ENCODE data around the gene ZNF470. TPM values are rescaled to one million over a fixed set of nuclear protein-coding genes. Genes with fewer than 3 reads are reported as not detected.
A peak's percentile ranks its signal among the peaks of the same experiment; 100 is the strongest.

The ZNF470 gene
- total and polyA plus RNA-seq, 5 donors from 2014 or later, result 0.84 to 3.4 (median 1.6) TPM

GRCh38 chr19:56594783-56595547 is 27.7 kb downstream of the ZNF470 start, which contains the start of gene ZNF71:
Gene ZNF71 (plus strand): TSS chr19:56595302. CDS start chr19:56601559, 6,257 bp downstream.
- Histone ChIP-seq H3K27ac (ENCODE audit: insufficient read depth, low read length, poor library complexity, severe bottlenecking) (peak within 1 kb of the TSS; percentile 42), H3K36me3 (ENCODE audit: control insufficient read depth, insufficient read depth, low read length) (peaks cover 16% of the 10 kb centered on the region)

DNA sequence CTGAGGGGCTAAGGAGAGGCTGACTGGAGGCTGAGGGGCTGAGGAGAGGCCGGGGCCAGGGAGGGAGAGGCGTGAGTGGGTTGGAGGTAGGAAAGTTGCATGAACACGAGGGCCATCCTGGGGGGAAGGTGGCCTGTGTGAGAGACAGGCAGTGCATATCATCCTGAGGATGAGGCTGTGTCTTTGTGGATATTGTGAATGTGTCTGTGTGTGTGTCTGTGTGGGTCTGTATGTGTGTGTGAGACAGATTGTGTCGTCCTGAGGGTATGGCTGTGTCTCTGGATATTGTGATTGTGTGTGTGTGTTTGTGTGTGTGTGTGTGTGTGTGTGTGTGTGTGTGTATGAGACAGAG is 28.3 kb downstream of the ZNF470 start:
- H3K9me3 Mint-ChIP-seq, result peaks cover 4 to 38% (median 22%) of the 10 kb centered on the region in 7 donors
- H3K27ac ChIP-seq (ENCODE audit: insufficient read depth, low read length, poor library complexity, severe bottlenecking), result no peak overlapping the region
- DNase-seq, result no peak

More at GRCh38 chr19:56594783-56595547, 27.7 kb downstream of the ZNF470 start, which contains the start of gene ZNF71:
- H3K9me3 Mint-ChIP-seq, result peaks cover 4 to 37% (median 21%) of the 10 kb centered on the region in 7 donors
- DNase-seq (peak; percentile 74 to 88 (median 79)), ATAC-seq (ENCODE audit: low read depth in 2 of 2) (peak; percentile 85 to 90)
- peak within 1 kb of the TSS; percentile 81 for H3K4me3 ChIP-seq (ENCODE audit: low read depth, low read length)
- H3K27ac Mint-ChIP-seq, result peak within 1 kb of the TSS; percentile 52 to 94 (median 88)
- peaks cover 14 to 25% of the 10 kb centered on the region in 2 experiments for H3K9me3 ChIP-seq (ENCODE audit: control insufficient read depth in 2 of 2, low read length in 2 of 2)
- peaks cover 20% of the 10 kb centered on the region for H3K36me3 Mint-ChIP-seq
- H3K4me3 Mint-ChIP-seq, result peak within 1 kb of the TSS; percentile 90 to 95 (median 92)
- H3K27me3 ChIP-seq (ENCODE audit: control insufficient read depth, insufficient read depth, low read length), result no peaks in the 10 kb centered on the region
- no peaks in the 10 kb centered on the region for H3K27me3 Mint-ChIP-seq
- no peaks in the 10 kb centered on the region for H3K4me1 ChIP-seq (ENCODE audit: control insufficient read depth, insufficient read depth, low read length, poor library complexity, severe bottlenecking)
- H3K4me1 Mint-ChIP-seq, result peaks cover 0 to 27% (median 10%) of the 10 kb centered on the region in 4 donors

GRCh38 chr19:56596676-56597075 is 29.4 kb downstream of the ZNF470 start:
- no peak for ATAC-seq (ENCODE audit: low read depth in 2 of 2)
- H3K9me3 Mint-ChIP-seq, result peaks cover 0 to 42% (median 26%) of the 10 kb centered on the region in 7 donors
- no peak for DNase-seq
- H3K4me1 Mint-ChIP-seq, result peaks cover 0 to 34% (median 11%) of the 10 kb centered on the region in 4 donors
- Histone ChIP-seq H3K36me3 (ENCODE audit: control insufficient read depth, insufficient read depth, low read length) (peaks cover 24% of the 10 kb centered on the region), H3K4me3 (ENCODE audit: low read depth, low read length) (no peak overlapping the region), H3K9me3 (ENCODE audit: control insufficient read depth in 2 of 2, low read length in 2 of 2) (peaks cover 16 to 34% of the 10 kb centered on the region in 2 experiments), H3K27me3 (ENCODE audit: control insufficient read depth, insufficient read depth, low read length) (no peaks in the 10 kb centered on the region), H3K27ac (ENCODE audit: insufficient read depth, low read length, poor library complexity, severe bottlenecking) (no peak overlapping the region), H3K4me1 (ENCODE audit: control insufficient read depth, insufficient read depth, low read length, poor library complexity, severe bottlenecking) (no peaks in the 10 kb centered on the region)
- H3K4me3 Mint-ChIP-seq, result peak overlapping the region; percentile 48 to 95 (median 72)
- peaks cover 32% of the 10 kb centered on the region for H3K36me3 Mint-ChIP-seq
- H3K27ac Mint-ChIP-seq, result no peak overlapping the region
- H3K27me3 Mint-ChIP-seq, result no peaks in the 10 kb centered on the region

More for the DNA sequence above, 28.3 kb downstream of the ZNF470 start:
- Histone ChIP-seq H3K4me1 (ENCODE audit: control insufficient read depth, insufficient read depth, low read length, poor library complexity, severe bottlenecking) (no peaks in the 10 kb centered on the region), H3K27me3 (ENCODE audit: control insufficient read depth, insufficient read depth, low read length) (no peaks in the 10 kb centered on the region), H3K9me3 (ENCODE audit: control insufficient read depth in 2 of 2, low read length in 2 of 2) (peaks cover 14 to 23% of the 10 kb centered on the region in 2 experiments), H3K4me3 (ENCODE audit: low read depth, low read length) (peak overlapping the region; percentile 81), H3K36me3 (ENCODE audit: control insufficient read depth, insufficient read depth, low read length) (peaks cover 16% of the 10 kb centered on the region)
- ATAC-seq (ENCODE audit: low read depth in 2 of 2), result peak; percentile 21 to 27
- H3K27me3 Mint-ChIP-seq, result no peaks in the 10 kb centered on the region
- H3K4me3 Mint-ChIP-seq, result peak overlapping the region; percentile 90 to 95 (median 92)
- peak overlapping the region; percentile 52 to 94 (median 88) for H3K27ac Mint-ChIP-seq
- H3K4me1 Mint-ChIP-seq, result peaks cover 0 to 29% (median 10%) of the 10 kb centered on the region in 4 donors
- peaks cover 22% of the 10 kb centered on the region for H3K36me3 Mint-ChIP-seq

- Mint-ChIP-seq H3K36me3 (peaks cover 42% of the 10 kb centered on the region), H3K27ac (no peak overlapping the region), H3K9me3 (peaks cover 0 to 46% (median 29%) of the 10 kb centered on the region in 7 donors), H3K4me3 (peak overlapping the region in 1 of 4 donors; percentile 67), H3K27me3 (no peaks in the 10 kb centered on the region), H3K4me1 (peaks cover 0 to 34% (median 15%) of the 10 kb centered on the region in 4 donors)
- H3K9me3 ChIP-seq (ENCODE audit: control insufficient read depth in 2 of 2, low read length in 2 of 2), result peaks cover 27 to 45% of the 10 kb centered on the region in 2 experiments
- DNase-seq (no peak), ATAC-seq (ENCODE audit: low read depth in 2 of 2) (no peak)
- no peak overlapping the region for H3K4me3 ChIP-seq (ENCODE audit: low read depth, low read length)
- peaks cover 34% of the 10 kb centered on the region for H3K36me3 ChIP-seq (ENCODE audit: control insufficient read depth, insufficient read depth, low read length)
- H3K4me1 ChIP-seq (ENCODE audit: control insufficient read depth, insufficient read depth, low read length, poor library complexity, severe bottlenecking), result no peaks in the 10 kb centered on the region
- H3K27ac ChIP-seq (ENCODE audit: insufficient read depth, low read length, poor library complexity, severe bottlenecking), result no peak overlapping the region
- no peaks in the 10 kb centered on the region for H3K27me3 ChIP-seq (ENCODE audit: control insufficient read depth, insufficient read depth, low read length)
Observed at GRCh38 chr19:56597696-56598095, 30.4 kb downstream of the ZNF470 start.

GRCh38 chr19:56601375-56601774 is 34.1 kb downstream of the ZNF470 start:
- H3K27me3 ChIP-seq (ENCODE audit: control insufficient read depth, insufficient read depth, low read length), result no peaks in the 10 kb centered on the region
- no peak overlapping the region for H3K27ac Mint-ChIP-seq
- H3K9me3 ChIP-seq (ENCODE audit: control insufficient read depth in 2 of 2, low read length in 2 of 2), result peaks cover 59 to 81% of the 10 kb centered on the region in 2 experiments
- H3K4me1 ChIP-seq (ENCODE audit: control insufficient read depth, insufficient read depth, low read length, poor library complexity, severe bottlenecking), result no peaks in the 10 kb centered on the region
- peak overlapping the region in 1 of 4 donors; percentile 41 for H3K4me3 Mint-ChIP-seq
- H3K27me3 Mint-ChIP-seq, result no peaks in the 10 kb centered on the region
- ATAC-seq (ENCODE audit: low read depth in 2 of 2) (no peak), DNase-seq (no peak)
- H3K4me3 ChIP-seq (ENCODE audit: low read depth, low read length), result no peak overlapping the region
- peaks cover 56% of the 10 kb centered on the region for H3K36me3 ChIP-seq (ENCODE audit: control insufficient read depth, insufficient read depth, low read length)
- H3K9me3 Mint-ChIP-seq, result peaks cover 8 to 67% (median 33%) of the 10 kb centered on the region in 7 donors
- no peak overlapping the region for H3K27ac ChIP-seq (ENCODE audit: insufficient read depth, low read length, poor library complexity, severe bottlenecking)
- peaks cover 57% of the 10 kb centered on the region for H3K36me3 Mint-ChIP-seq
- peaks cover 0 to 18% (median 6%) of the 10 kb centered on the region in 4 donors for H3K4me1 Mint-ChIP-seq

DNA sequence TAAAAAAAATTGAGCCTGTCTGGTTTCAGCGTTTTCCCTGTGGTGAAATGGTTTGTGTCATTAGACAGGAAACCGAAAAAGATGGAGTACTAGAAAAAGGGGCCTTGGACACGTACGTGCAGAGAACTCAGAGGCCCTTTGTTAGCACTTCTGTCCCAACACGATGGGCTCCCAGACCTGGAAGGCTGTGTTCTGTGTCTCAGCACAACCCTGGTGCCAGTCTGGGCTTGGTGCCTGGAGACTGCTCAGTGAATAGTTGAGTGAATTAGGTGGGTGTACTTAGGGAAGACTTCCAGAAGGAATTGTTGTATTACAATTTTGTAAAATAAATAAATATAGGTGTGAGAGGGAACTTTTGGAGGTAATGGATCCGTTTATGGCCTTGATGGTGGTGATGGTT is 36.6 kb downstream of the ZNF470 start:
- H3K36me3 ChIP-seq (ENCODE audit: control insufficient read depth, insufficient read depth, low read length), result peaks cover 51% of the 10 kb centered on the region
- DNase-seq (no peak), ATAC-seq (ENCODE audit: low read depth in 2 of 2) (no peak)
- no peak overlapping the region for H3K4me3 Mint-ChIP-seq
- no peaks in the 10 kb centered on the region for H3K27me3 ChIP-seq (ENCODE audit: control insufficient read depth, insufficient read depth, low read length)
- no peaks in the 10 kb centered on the region for H3K27me3 Mint-ChIP-seq
- no peaks in the 10 kb centered on the region for H3K4me1 ChIP-seq (ENCODE audit: control insufficient read depth, insufficient read depth, low read length, poor library complexity, severe bottlenecking)
- peaks cover 4 to 79% (median 44%) of the 10 kb centered on the region in 7 donors for H3K9me3 Mint-ChIP-seq
- peaks cover 0 to 10% (median 6%) of the 10 kb centered on the region in 4 donors for H3K4me1 Mint-ChIP-seq
- H3K9me3 ChIP-seq (ENCODE audit: control insufficient read depth in 2 of 2, low read length in 2 of 2), result peaks cover 80 to 89% of the 10 kb centered on the region in 2 experiments
- no peak overlapping the region for H3K27ac Mint-ChIP-seq
- H3K36me3 Mint-ChIP-seq, result peaks cover 54% of the 10 kb centered on the region
- H3K27ac ChIP-seq (ENCODE audit: insufficient read depth, low read length, poor library complexity, severe bottlenecking), result no peak overlapping the region
- no peak overlapping the region for H3K4me3 ChIP-seq (ENCODE audit: low read depth, low read length)

DNA sequence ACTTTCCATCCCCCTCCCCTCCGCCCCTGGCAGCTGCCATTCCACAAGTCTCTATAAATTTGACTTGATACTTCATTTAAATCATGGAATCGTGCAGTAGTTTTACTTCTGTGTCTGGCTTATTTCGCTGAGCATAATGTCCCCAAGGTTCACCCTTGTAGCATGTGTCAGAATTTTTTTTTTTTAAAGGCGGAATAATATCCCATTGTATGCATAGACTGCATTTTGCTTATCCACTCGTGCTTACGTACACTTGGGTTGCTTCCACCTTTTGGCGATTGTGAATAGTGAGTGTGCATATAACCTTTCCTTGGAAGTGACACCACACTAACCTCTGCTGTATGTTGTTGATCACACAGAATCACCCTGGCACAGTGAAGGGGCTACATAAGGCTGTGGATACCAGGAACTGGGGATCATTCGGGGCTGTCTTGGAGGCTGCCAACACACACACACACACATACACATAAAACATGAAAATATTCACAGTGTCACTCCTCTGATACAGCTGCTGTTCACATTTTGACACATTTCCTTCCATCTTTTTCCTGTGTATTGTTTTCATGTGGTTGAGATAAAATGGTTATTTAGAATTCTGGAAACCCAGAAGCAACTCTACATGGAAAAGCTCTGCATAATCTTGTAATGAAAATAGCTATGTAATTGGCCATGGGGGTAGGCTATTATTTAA is 41.2 kb downstream of the ZNF470 start:
- no peaks in the 10 kb centered on the region for H3K27me3 Mint-ChIP-seq
- peaks cover 0 to 85% (median 36%) of the 10 kb centered on the region in 7 donors for H3K9me3 Mint-ChIP-seq
- H3K27ac Mint-ChIP-seq, result no peak overlapping the region
- no peak overlapping the region for H3K4me3 Mint-ChIP-seq
- DNase-seq, result no peak
- Histone ChIP-seq H3K27me3 (ENCODE audit: control insufficient read depth, insufficient read depth, low read length) (no peaks in the 10 kb centered on the region), H3K27ac (ENCODE audit: insufficient read depth, low read length, poor library complexity, severe bottlenecking) (no peak overlapping the region), H3K4me1 (ENCODE audit: control insufficient read depth, insufficient read depth, low read length, poor library complexity, severe bottlenecking) (no peaks in the 10 kb centered on the region), H3K4me3 (ENCODE audit: low read depth, low read length) (no peak overlapping the region), H3K9me3 (ENCODE audit: control insufficient read depth in 2 of 2, low read length in 2 of 2) (peaks cover 91 to 99% of the 10 kb centered on the region in 2 experiments), H3K36me3 (ENCODE audit: control insufficient read depth, insufficient read depth, low read length) (peaks cover 43% of the 10 kb centered on the region)
- no peak for ATAC-seq (ENCODE audit: low read depth in 2 of 2)
- H3K4me1 Mint-ChIP-seq, result no peaks in the 10 kb centered on the region
- peaks cover 55% of the 10 kb centered on the region for H3K36me3 Mint-ChIP-seq

Data from CD4-positive, CD25-positive, alpha-beta regulatory T cell (primary cell).